ENCODE measurements around the gene PPP2R3C. TPM values are rescaled to one million over a fixed set of nuclear protein-coding genes. Genes with fewer than 3 reads are reported as not detected.

The PPP2R3C gene
- total and polyA plus RNA-seq, 2 of the 4 experiments (the other 2 are of a cell fraction), result 15.9 to 17.0 TPM

DNA sequence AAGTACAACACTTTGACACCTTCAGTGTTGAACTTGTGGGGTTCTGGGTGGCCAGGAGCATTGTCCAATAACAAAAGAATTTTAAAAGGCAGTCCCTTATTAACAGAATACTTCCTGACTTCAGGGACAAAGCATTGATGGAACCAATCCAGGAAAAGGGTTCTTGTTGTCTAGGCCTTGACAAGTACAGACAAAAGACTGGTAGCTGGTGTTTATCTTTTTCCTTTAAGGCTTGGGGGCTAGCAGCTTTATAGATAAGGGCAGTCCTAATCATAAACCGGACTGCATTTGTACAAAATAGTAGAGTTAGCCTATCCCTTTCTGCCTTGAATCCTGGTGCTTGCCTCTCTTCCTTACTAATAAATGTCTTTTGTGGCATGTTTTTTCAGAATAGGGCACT lies 48.3 kb downstream of the PPP2R3C start:
- Histone ChIP-seq H3K4me2 (ENCODE audit: low read depth, low read length) (no peak overlapping the region), H3K23ac (ENCODE audit: low read depth, low read length) (no peak overlapping the region), H3K27ac (ENCODE audit: insufficient read depth, low read length) (no peak overlapping the region), H2AK5ac (ENCODE audit: low read depth, low read length) (no peak overlapping the region), H3K9me1 (ENCODE audit: insufficient read depth, low read length) (no peaks in the 10 kb centered on the region), H3K27me3 (ENCODE audit: control insufficient read depth, insufficient read depth, low read length) (no peaks in the 10 kb centered on the region), H3K4me1 (ENCODE audit: control insufficient read depth, insufficient read depth, low read length) (no peaks in the 10 kb centered on the region), H2AFZ (replicated peaks; ENCODE audit: low read length, poor library complexity) (no peak overlapping the region), H3K79me1 (ENCODE audit: low read depth in 1 of 2, low read length in 2 of 2) (peaks cover 8 to 10% of the 10 kb centered on the region in 2 experiments; a peak in 3 of 4 replicates), H3K9me3 (ENCODE audit: control insufficient read depth, insufficient read depth, low read length) (no peaks in the 10 kb centered on the region), H3K4ac (ENCODE audit: low read depth, low read length) (no peak overlapping the region), H4K20me1 (ENCODE audit: insufficient read depth, low read length) (no peaks in the 10 kb centered on the region), H4K91ac (ENCODE audit: insufficient read depth, low read depth, low read length) (no peak overlapping the region), H2BK15ac (ENCODE audit: low read depth, low read length) (no peak overlapping the region), H3K14ac (replicated peaks; ENCODE audit: low read depth, low read length) (no peak overlapping the region), H2AK9ac (replicated peaks; ENCODE audit: low read depth, low read length, poor library complexity) (no peak overlapping the region), H3K56ac (ENCODE audit: extremely low read depth, insufficient read depth, low read length) (no peak overlapping the region), H3K9ac (ENCODE audit: low read depth, low read length) (no peak overlapping the region), H2BK5ac (ENCODE audit: low read depth, low read length, poor library complexity, severe bottlenecking) (no peak overlapping the region), H2BK20ac (ENCODE audit: low read depth, low read length) (no peak overlapping the region), H4K5ac (ENCODE audit: low read depth, low read length) (no peak overlapping the region), H3K4me3 (ENCODE audit: insufficient read depth, low read depth, low read length) (no peak overlapping the region), H3K18ac (ENCODE audit: low read depth, low read length) (no peak overlapping the region), H4K8ac (ENCODE audit: low read depth in 2 of 2, low read length in 2 of 2) (no peak overlapping the region), H3K36me3 (ENCODE audit: control insufficient read depth, insufficient read depth, low read length) (peaks cover 16% of the 10 kb centered on the region), H2BK120ac (ENCODE audit: low read depth, low read length) (no peak overlapping the region)
- no peak for ATAC-seq (ENCODE audit: low read depth)
- no peak for DNase-seq
- POLR2A ChIA-PET (ENCODE audit: unreplicated experiment), result no interaction called here
- CTCF ChIA-PET, result no interaction called here
- intact Hi-C loops (cut with micrococcal nuclease) (no loop called here), in situ Hi-C loops (cut with MboI; ENCODE audit: low sequenced_read_pairs) (no loop called here), dilution Hi-C loops (cut with HindIII; ENCODE audit: low sequenced_read_pairs, unreplicated experiment) (no loop called here)
- no CpG with 5 or more reads among the region's 1 CpG for WGBS, 2 experiments (ENCODE audit: extremely low coverage in 2 of 2, insufficient read length in 1 of 2)
- BruUV-seq (replicated peaks), result no TSS peak
- TF ChIP-seq RCOR1 (IDR thresholded peaks at IDR 0.05; ENCODE audit: insufficient replicate concordance, low read length) (no peak), FOS (IDR thresholded peaks at IDR 0.05; ENCODE audit: low read depth, low read length) (no peak), USF2 (IDR thresholded peaks at IDR 0.05; ENCODE audit: low read depth, low read length) (no peak), ELK1 (IDR thresholded peaks at IDR 0.05; ENCODE audit: borderline replicate concordance, low read depth, low read length) (no peak), SMC3 (IDR thresholded peaks at IDR 0.05; ENCODE audit: low read depth, low read length) (no peak), MAZ (IDR thresholded peaks at IDR 0.05; ENCODE audit: borderline replicate concordance, low read depth, low read length) (no peak), CEBPB (IDR thresholded peaks at IDR 0.05; ENCODE audit: low read depth, low read length) (no peak), RFX5 (IDR thresholded peaks at IDR 0.05; ENCODE audit: low read depth, low read length) (no peak), NFE2L2 (IDR thresholded peaks at IDR 0.05; ENCODE audit: low read depth, low read length) (no peak), POLR2A (IDR thresholded peaks at IDR 0.05; ENCODE audit: low read depth, low read length) (no peak), MAFK (IDR thresholded peaks at IDR 0.05; ENCODE audit: low read depth, low read length) (no peak), RAD21 (IDR thresholded peaks at IDR 0.05; ENCODE audit: low read length) (no peak), CHD1 (IDR thresholded peaks at IDR 0.05; ENCODE audit: low read depth, low read length) (no peak), MXI1 (IDR thresholded peaks at IDR 0.05; ENCODE audit: borderline replicate concordance, low read depth, low read length) (no peak)
- TF ChIP-seq, protein P1, sequence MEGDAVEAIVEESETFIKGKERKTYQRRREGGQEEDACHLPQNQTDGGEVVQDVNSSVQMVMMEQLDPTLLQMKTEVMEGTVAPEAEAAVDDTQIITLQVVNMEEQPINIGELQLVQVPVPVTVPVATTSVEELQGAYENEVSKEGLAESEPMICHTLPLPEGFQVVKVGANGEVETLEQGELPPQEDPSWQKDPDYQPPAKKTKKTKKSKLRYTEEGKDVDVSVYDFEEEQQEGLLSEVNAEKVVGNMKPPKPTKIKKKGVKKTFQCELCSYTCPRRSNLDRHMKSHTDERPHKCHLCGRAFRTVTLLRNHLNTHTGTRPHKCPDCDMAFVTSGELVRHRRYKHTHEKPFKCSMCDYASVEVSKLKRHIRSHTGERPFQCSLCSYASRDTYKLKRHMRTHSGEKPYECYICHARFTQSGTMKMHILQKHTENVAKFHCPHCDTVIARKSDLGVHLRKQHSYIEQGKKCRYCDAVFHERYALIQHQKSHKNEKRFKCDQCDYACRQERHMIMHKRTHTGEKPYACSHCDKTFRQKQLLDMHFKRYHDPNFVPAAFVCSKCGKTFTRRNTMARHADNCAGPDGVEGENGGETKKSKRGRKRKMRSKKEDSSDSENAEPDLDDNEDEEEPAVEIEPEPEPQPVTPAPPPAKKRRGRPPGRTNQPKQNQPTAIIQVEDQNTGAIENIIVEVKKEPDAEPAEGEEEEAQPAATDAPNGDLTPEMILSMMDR (conservative IDR thresholded peaks at IDR 0.05; ENCODE audit: low read depth, low read length), result no peak
